Posterior cingulate gyrus (tissue), 11 donors: ENCODE data around the gene L3MBTL1.

Experiments
- DNase-seq, 10 donors: peaks; one replicate each; pipeline versions ENCODE4 v3.0.0 to v3.0.0-alpha.2; 2020 to 2021; ENCODE audit warnings: mixed read lengths in 3 of 10
- intact Hi-C: fragments of 100-400 bp; cut with DNase I; formaldehyde crosslinking; loops from one replicate; pipeline ENCODE4 v1.15.1; 2023

L3MBTL1 gene

GRCh38 chr20:43507150-43508080 lies at the start of gene L3MBTL1:
L3MBTL1 (plus strand) TSS chr20:43507697; CDS start chr20:43513504, 5,807 bp downstream.
- intact Hi-C loops = no loop called here
- DNase-seq = peak in 9 of 10 donors; percentile 40 to 93 (median 48)

GRCh38 chr20:43458422-43458924 lies 49.0 kb upstream of the L3MBTL1 start:
- intact Hi-C loops = loop anchor here (2.0 to 5.0 kb wide), 2 partner anchors 54 to 132 kb away; partner anchors contain the start of gene IFT52
- no peak for DNase-seq

- no peak for DNase-seq
- intact Hi-C loops = loop anchor here (2.0 to 5.0 kb wide), 2 partner anchors 53 to 132 kb away; partner anchors contain the start of gene IFT52
Measured at GRCh38 chr20:43459022-43459942, 48.2 kb upstream of the L3MBTL1 start.

- DNase-seq = no peak
- intact Hi-C loops = no loop called here
Measured at GRCh38 chr20:43460172-43460829, 47.2 kb upstream of the L3MBTL1 start.

GRCh38 chr20:43460830-43461200 lies 46.7 kb upstream of the L3MBTL1 start:
- no peak for DNase-seq

GRCh38 chr20:43461894-43462659 lies 45.4 kb upstream of the L3MBTL1 start:
- intact Hi-C loops = no loop called here
- DNase-seq = no peak

More at GRCh38 chr20:43460830-43461200, 46.7 kb upstream of the L3MBTL1 start:
- intact Hi-C loops = no loop called here

DNA sequence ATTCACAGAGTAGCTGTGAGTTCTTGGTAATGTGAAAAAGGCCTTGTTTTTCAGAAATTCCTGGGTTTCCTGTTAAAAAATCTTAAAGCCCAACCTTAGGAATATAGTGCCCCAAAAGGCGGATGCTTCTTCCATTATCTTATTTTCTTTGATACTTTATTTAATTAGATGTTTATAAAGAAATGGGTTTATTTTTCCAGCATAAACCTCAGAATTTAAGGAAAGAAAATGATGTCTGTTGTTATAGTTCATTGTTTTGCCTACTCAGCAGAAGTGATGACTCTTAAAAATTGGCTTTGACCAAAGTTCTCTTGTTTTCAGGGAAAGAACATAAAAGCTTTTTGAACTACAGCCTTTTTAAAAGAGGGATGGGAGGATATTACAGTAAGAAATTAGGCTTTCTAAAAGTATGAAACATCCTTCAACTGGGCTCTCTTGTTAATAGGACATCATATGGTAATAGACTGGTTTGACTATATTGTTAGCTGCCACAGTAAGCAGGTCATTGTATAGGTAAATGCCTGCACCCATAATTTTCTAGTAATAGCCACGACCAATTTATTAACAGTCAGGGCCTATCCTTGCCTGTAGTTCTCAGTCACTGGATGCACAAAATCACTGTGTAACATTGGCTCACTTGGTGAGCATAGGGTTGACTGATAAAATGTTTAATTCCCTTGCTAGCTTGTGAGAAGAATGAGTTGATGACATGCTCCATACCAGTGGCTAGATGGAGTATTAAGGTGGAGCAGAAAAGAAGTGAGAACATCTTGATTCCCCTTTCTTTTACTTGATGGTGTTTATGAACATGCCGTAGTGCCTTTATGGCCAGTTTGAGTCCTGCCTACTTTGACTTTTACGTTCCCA lies 44.6 kb upstream of the L3MBTL1 start:
- intact Hi-C loops = no loop called here
- no peak for DNase-seq

GRCh38 chr20:43463527-43464218 lies 43.8 kb upstream of the L3MBTL1 start:
- no peak for DNase-seq
- intact Hi-C loops = no loop called here

- no peak for DNase-seq
- intact Hi-C loops = no loop called here
Measured at GRCh38 chr20:43464219-43464790, 43.2 kb upstream of the L3MBTL1 start.

- intact Hi-C loops = no loop called here
- DNase-seq = no peak
Measured at GRCh38 chr20:43465625-43465943, 41.9 kb upstream of the L3MBTL1 start.

- intact Hi-C loops = no loop called here
- no peak for DNase-seq
Measured at GRCh38 chr20:43467589-43467988, 39.9 kb upstream of the L3MBTL1 start.

DNA sequence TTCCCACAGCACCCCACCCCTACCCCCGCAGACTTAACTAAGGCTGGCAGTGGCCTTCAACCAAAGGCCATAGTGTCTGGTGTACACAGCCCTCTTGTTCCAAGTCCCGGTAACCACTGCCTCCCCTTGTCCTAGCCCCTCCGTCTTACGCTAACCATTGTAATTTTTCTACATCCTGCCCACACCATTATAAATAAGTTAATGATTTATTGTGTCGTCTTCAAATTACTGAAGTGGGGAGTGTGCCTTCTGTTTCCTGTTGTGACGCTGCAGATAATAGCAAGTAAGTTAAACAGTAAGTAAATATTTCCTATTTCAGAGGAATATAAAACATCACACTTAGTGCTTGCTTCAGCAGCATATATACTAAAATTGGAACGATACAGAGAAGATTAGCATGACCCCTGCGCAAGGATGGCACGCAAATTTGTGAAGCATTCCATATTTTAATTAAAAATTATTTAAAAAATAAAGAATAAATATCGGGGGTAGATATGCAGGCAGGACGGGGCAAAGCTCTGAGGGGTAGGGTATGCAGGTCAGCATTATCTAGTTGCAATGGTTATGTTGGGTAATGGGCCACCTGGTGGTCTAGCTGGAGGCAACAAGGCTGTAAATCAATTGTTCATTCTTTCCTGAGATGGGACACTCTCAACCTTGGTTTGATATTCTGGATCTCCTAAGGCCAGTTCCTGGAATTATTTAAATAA lies 34.7 kb upstream of the L3MBTL1 start:
- intact Hi-C loops = no loop called here
- no peak for DNase-seq

- no peak for DNase-seq
- intact Hi-C loops = no loop called here
Measured at GRCh38 chr20:43473381-43473704, 34.2 kb upstream of the L3MBTL1 start.

DNA sequence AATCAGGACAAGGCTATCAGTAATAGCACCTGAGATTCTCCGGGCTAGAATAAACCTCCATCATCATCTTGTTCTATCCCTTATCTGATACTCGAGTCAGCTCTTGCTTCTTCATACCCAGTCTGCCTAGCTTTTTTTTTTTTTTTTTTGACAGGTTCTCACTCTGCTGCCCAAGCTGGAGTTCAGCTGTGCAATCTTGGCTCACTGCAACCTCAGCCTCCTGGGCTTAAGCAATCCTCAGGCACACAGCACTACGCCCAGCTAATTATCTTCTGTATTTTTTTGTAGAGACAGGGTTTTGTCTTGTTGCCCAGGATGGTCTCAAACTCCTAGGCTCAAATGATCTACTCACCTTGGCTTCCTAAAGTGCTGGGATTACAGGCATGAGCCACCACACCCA lies 30.3 kb upstream of the L3MBTL1 start:
- intact Hi-C loops = no loop called here
- DNase-seq = no peak

DNA sequence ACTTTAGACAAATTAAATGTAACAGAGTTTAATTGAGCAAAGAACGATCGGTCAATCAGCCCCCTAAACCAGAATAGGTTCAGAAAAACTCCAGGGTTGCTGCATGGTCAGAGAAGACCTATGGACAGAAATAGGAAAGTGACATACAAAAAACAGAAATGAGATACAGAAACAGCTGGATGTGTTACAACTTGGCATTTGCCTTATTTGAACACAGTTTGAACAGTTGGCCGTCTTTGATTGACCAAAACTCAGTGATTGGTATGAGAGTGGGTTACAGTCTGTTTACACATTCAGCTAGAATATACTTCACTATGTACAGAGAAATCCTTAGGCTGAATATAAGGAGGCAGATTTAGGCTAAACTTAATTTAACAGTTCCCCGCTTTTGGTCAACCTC lies 29.9 kb upstream of the L3MBTL1 start:
- no peak for DNase-seq
- intact Hi-C loops = no loop called here

- DNase-seq = no peak
- intact Hi-C loops = no loop called here
Measured at GRCh38 chr20:43490038-43490437, 17.5 kb upstream of the L3MBTL1 start.

GRCh38 chr20:43492101-43492500 lies 15.4 kb upstream of the L3MBTL1 start:
- intact Hi-C loops = no loop called here
- no peak for DNase-seq
